SK-N-MC (cell line): ENCODE data around the gene HEATR5A.

Experiments
- EZH2 ChIP-seq: fragments of 200-600 bp; sonication (generic); IDR thresholded peaks from one replicate; pipeline ENCODE4 v1.6.1; 2017; ENCODE audit warnings: antibody characterized with exemption
- FOXP2 ChIP-seq: optimal IDR thresholded peaks from 2 replicates; pipeline ENCODE3; 2011; ENCODE audit warnings: mild to moderate bottlenecking, moderate library complexity; ENCODE audit not compliant: insufficient read depth; ENCODE audit errors: extremely low read length, control extremely low read depth
- POLR2AphosphoS5 ChIP-seq: IDR thresholded peaks from 2 replicates; pipeline ENCODE4 v1.6.1; 2012; ENCODE audit warnings: mild to moderate bottlenecking, low read depth, low read length, borderline replicate concordance

- TF ChIP-seq EZH2 (no peak), POLR2AphosphoS5 (no peak), FOXP2 (no peak)
Observed at GRCh38 chr14:31429791-31430190, 9.4 kb upstream of the HEATR5A start.
